MM.1S (cell line): ENCODE results near the gene ZKSCAN1.
"Not testable (repeated sequence)": the region's sequence is repeated elsewhere in the genome, so short reads cannot be mapped to it uniquely, and the experiment has no call there.

Experiments
- DNase-seq: peaks from one replicate; pipeline ENCODE4 v3.0.0-alpha.2; 2015
- H2AFZ ChIP-seq: fragments of 300-600 bp; sonication (generic); 2 replicates; pipeline ENCODE4 v1.6.0; 2016; ENCODE audit warnings: antibody characterized with exemption, low read length
- H3F3A ChIP-seq: fragments of 300-600 bp; sonication (generic); 2 replicates; pipeline ENCODE4 v1.6.1; 2016; ENCODE audit warnings: mild to moderate bottlenecking, antibody characterized with exemption, low read length, moderate library complexity, mixed read lengths; ENCODE audit not compliant: insufficient read depth
- H3K27ac ChIP-seq: fragments of 300-600 bp; sonication (generic); 2 replicates; pipeline ENCODE4 v1.5.1; 2016; ENCODE audit warnings: mild to moderate bottlenecking, low read length
- H3K27me3 ChIP-seq: fragments of 300-600 bp; sonication (generic); replicated peaks from 2 replicates; pipeline ENCODE4 v1.6.0; 2016; ENCODE audit warnings: low read length; ENCODE audit not compliant: insufficient read depth
- H3K36me3 ChIP-seq: fragments of 300-600 bp; sonication (generic); replicated peaks from 2 replicates; pipeline ENCODE4 v1.6.1; 2016; ENCODE audit warnings: mild to moderate bottlenecking, low read length, mixed read lengths; ENCODE audit not compliant: insufficient read depth
- H3K4me1 ChIP-seq: fragments of 300-600 bp; sonication (generic); 2 replicates; pipeline ENCODE4 v1.6.1; 2016; ENCODE audit warnings: low read length, mixed read lengths
- H3K4me2 ChIP-seq: fragments of 300-600 bp; sonication (generic); 2 replicates; pipeline ENCODE4 v1.6.0; 2016; ENCODE audit warnings: low read depth, low read length
- H3K4me3 ChIP-seq: fragments of 300-600 bp; sonication (generic); 2 replicates; pipeline ENCODE4 v1.5.1; 2016; ENCODE audit warnings: low read length, mixed read lengths
- H3K79me2 ChIP-seq: fragments of 300-600 bp; sonication (generic); 2 replicates; pipeline ENCODE4 v1.6.1; 2016; ENCODE audit warnings: mixed run types, low read length, mixed read lengths
- H3K9ac ChIP-seq: fragments of 300-600 bp; sonication (generic); 2 replicates; pipeline ENCODE4 v1.6.1; 2016; ENCODE audit warnings: low read length, mixed read lengths
- H3K9me2 ChIP-seq: fragments of 300-600 bp; sonication (generic); replicated peaks from 2 replicates; pipeline ENCODE4 v1.6.1; 2016; ENCODE audit warnings: mild to moderate bottlenecking, low read length, mixed read lengths; ENCODE audit not compliant: insufficient read depth
- H3K9me3 ChIP-seq: fragments of 300-600 bp; sonication (generic); replicated peaks from 2 replicates; pipeline ENCODE4 v1.6.1; 2016; ENCODE audit warnings: mild to moderate bottlenecking, low read length, mixed read lengths; ENCODE audit not compliant: insufficient read depth
- H4K20me1 ChIP-seq: fragments of 300-600 bp; sonication (generic); 2 replicates; pipeline ENCODE4 v1.6.1; 2016; ENCODE audit warnings: mild to moderate bottlenecking, low read length, moderate library complexity, mixed read lengths; ENCODE audit not compliant: insufficient read depth
- EZH2 ChIP-seq: fragments of 300-600 bp; sonication (generic); optimal IDR thresholded peaks from 2 replicates; pipeline ENCODE3; 2017; ENCODE audit warnings: low read depth, mild to moderate bottlenecking, antibody characterized with exemption, low read length, mixed read lengths
- EZH2phosphoT487 ChIP-seq: fragments of 300-600 bp; sonication (generic); IDR thresholded peaks from 2 replicates; pipeline ENCODE4 v1.6.1; 2018; ENCODE audit warnings: antibody characterized with exemption, low read length
- TF ChIP-seq, protein P1 (sequence below): fragments of 300-600 bp; sonication (generic); IDR thresholded peaks from 2 replicates; pipeline ENCODE4 v1.5.1; 2016; ENCODE audit warnings: antibody characterized with exemption, low read length, mixed read lengths

ZKSCAN1 gene

DNA sequence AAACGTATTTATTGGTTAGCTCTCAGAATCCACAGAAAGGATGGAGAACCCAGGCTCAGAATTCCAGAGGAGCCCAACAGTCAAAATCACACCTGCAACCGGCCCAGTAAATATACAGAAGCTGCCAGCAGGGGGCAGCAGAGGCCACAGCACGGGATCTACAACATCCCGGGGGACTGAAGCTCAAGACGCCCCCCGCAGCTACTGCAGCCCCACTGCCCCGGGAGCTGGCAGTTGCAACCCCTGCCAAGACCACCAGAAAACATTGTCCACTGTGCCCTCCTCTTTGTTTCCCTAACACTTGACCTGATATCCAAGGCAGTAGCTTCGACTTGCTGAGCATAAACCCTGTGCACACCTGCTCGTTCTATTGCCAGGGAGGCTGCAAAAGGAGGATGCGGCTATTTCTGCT is 35.6 kb upstream of the ZKSCAN1 start:
- not testable (repeated sequence) for H3K9me2 ChIP-seq, H4K20me1 ChIP-seq, H3K79me2 ChIP-seq, H3K27ac ChIP-seq, H3K4me3 ChIP-seq, H3K9me3 ChIP-seq, H2AFZ ChIP-seq, DNase-seq, H3K9ac ChIP-seq, H3F3A ChIP-seq, H3K36me3 ChIP-seq, H3K4me1 ChIP-seq
- Histone ChIP-seq H3K27me3 (peaks cover 10% of the 10 kb centered on the region), H3K4me2 (peak overlapping the region; percentile 7; the same call in 1 of the 2 replicates)
- TF ChIP-seq, protein P1, sequence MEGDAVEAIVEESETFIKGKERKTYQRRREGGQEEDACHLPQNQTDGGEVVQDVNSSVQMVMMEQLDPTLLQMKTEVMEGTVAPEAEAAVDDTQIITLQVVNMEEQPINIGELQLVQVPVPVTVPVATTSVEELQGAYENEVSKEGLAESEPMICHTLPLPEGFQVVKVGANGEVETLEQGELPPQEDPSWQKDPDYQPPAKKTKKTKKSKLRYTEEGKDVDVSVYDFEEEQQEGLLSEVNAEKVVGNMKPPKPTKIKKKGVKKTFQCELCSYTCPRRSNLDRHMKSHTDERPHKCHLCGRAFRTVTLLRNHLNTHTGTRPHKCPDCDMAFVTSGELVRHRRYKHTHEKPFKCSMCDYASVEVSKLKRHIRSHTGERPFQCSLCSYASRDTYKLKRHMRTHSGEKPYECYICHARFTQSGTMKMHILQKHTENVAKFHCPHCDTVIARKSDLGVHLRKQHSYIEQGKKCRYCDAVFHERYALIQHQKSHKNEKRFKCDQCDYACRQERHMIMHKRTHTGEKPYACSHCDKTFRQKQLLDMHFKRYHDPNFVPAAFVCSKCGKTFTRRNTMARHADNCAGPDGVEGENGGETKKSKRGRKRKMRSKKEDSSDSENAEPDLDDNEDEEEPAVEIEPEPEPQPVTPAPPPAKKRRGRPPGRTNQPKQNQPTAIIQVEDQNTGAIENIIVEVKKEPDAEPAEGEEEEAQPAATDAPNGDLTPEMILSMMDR, result peak; percentile 55

DNA sequence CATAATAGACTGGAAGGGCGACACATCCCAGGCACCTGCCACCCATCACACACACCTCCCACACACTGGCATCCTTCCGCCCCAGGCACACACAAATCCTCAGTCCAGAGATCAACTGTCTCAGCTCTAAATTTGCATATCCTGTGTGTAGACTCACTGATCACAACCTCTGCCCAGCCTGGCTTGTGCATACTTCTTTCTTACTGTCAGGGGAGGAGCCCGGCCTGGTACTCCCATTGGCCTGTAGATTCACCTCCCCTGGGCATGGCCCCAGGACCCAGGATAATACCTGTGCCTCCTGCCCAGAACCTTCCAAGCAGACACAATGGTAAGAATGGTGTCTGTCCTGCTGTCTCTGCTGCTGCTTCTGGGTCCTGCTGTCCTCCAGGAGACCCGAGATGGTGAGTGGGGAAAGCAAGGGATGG is 34.9 kb upstream of the ZKSCAN1 start:
- H3K36me3 ChIP-seq, H3F3A ChIP-seq, H3K9ac ChIP-seq, H3K9me2 ChIP-seq, H3K4me1 ChIP-seq, H3K79me2 ChIP-seq, H3K27ac ChIP-seq, H4K20me1 ChIP-seq, DNase-seq, H2AFZ ChIP-seq, H3K4me3 ChIP-seq, H3K9me3 ChIP-seq, H3K4me2 ChIP-seq: not testable (repeated sequence)
- peaks cover 16% of the 10 kb centered on the region for H3K27me3 ChIP-seq

GRCh38 chr7:99981066-99981465 is 34.3 kb upstream of the ZKSCAN1 start:
- not testable (repeated sequence) for H3K4me2 ChIP-seq, H3K4me3 ChIP-seq, H3K4me1 ChIP-seq, H3K27ac ChIP-seq, H3K9ac ChIP-seq, H3K79me2 ChIP-seq, H4K20me1 ChIP-seq, H3K9me2 ChIP-seq, DNase-seq, H3K9me3 ChIP-seq, H3K36me3 ChIP-seq, H3F3A ChIP-seq, H2AFZ ChIP-seq
- peaks cover 21% of the 10 kb centered on the region for H3K27me3 ChIP-seq

DNA sequence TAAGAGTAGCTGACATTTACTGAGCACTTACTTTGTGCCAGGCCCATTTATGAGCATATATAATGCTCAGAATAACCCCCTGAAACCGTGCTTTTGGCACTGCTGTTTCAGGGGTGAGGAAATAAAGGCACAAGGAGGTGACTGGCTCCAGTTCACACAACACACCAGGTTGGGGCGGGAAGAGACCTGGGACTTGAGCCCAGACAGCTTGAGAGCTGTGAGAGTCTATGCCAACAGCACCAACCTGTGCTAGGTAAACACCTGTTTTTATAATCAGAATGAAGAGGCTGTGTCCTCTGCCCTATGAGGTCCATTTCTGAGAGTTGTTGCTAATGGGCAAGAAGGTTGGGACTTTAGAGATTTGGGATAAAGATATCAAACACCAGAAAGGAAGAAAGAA is 30.8 kb upstream of the ZKSCAN1 start:
- Histone ChIP-seq H3K79me2 (no peaks in the 10 kb centered on the region), H3K4me2 (no peak overlapping the region), H4K20me1 (no peaks in the 10 kb centered on the region), H3K4me1 (no peaks in the 10 kb centered on the region), H3K9ac (no peak overlapping the region), H3K4me3 (no peak overlapping the region), H3K27ac (no peak overlapping the region), H3K9me3 (no peaks in the 10 kb centered on the region), H2AFZ (no peak overlapping the region), H3K9me2 (no peaks in the 10 kb centered on the region), H3K36me3 (no peaks in the 10 kb centered on the region), H3K27me3 (peaks cover 42% of the 10 kb centered on the region), H3F3A (no peaks in the 10 kb centered on the region)
- no peak for TF ChIP-seq EZH2
- TF ChIP-seq EZH2phosphoT487, result no peak
- no peak for DNase-seq

DNA sequence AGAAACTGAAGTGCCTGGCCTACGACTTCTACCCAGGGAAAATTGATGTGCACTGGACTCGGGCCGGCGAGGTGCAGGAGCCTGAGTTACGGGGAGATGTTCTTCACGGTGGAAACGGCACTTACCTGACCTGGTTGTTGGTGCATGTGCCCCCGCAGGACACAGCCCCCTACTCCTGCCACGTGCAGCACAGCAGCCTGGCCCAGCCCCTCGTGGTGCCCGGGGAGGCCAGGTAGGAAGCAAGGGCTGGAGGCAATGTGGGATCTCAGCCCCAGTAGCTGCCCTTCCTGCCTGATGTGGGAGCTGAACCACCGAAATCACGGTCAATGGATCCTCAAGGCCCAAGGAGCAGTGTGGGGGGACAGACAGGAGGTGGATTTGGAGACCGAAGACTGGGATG is 28.1 kb upstream of the ZKSCAN1 start:
- not testable (repeated sequence) for H3K4me1 ChIP-seq, H4K20me1 ChIP-seq, H3K4me3 ChIP-seq, H3F3A ChIP-seq, H3K36me3 ChIP-seq, H3K27ac ChIP-seq, H3K79me2 ChIP-seq, H3K9me2 ChIP-seq, H3K4me2 ChIP-seq, DNase-seq, H2AFZ ChIP-seq, H3K9me3 ChIP-seq, H3K9ac ChIP-seq
- peaks cover 43% of the 10 kb centered on the region for H3K27me3 ChIP-seq
